ENCODE measurements around the gene MORC4.

MORC4 gene

GRCh38 chrX:106949366-106949765 lies 50.6 kb downstream of the MORC4 start:
- no peak for DNase-seq (ENCODE audit: low read depth)
- TF ChIP-seq, protein P1, sequence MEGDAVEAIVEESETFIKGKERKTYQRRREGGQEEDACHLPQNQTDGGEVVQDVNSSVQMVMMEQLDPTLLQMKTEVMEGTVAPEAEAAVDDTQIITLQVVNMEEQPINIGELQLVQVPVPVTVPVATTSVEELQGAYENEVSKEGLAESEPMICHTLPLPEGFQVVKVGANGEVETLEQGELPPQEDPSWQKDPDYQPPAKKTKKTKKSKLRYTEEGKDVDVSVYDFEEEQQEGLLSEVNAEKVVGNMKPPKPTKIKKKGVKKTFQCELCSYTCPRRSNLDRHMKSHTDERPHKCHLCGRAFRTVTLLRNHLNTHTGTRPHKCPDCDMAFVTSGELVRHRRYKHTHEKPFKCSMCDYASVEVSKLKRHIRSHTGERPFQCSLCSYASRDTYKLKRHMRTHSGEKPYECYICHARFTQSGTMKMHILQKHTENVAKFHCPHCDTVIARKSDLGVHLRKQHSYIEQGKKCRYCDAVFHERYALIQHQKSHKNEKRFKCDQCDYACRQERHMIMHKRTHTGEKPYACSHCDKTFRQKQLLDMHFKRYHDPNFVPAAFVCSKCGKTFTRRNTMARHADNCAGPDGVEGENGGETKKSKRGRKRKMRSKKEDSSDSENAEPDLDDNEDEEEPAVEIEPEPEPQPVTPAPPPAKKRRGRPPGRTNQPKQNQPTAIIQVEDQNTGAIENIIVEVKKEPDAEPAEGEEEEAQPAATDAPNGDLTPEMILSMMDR (IDR thresholded peaks at IDR 0.05; ENCODE audit: insufficient read depth, low read depth, low read length, missing control alignments) = no peak
- no peak overlapping the region for H3K4me3 ChIP-seq (ENCODE audit: low read depth, low read length)

DNA sequence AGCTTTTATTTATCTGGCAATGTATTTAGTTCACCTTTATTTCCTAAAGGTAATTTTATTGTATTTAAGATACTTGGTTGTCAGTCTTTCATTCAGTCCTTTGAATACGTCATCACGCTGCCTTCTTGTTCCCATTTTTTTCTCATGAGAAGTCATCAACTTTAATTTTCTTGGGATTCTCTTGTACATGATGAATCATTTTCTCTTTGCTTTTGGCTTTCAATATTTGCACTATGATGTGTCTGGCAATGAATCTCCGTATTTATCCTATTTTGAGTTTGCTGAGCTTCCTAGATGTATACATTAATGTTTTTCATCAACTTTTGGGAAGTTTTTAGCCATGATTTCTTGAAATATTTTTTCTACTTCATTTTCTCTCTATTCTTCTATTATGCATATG lies 51.4 kb downstream of the MORC4 start:
- DNase-seq (ENCODE audit: low read depth) = no peak
- no peak overlapping the region for H3K4me3 ChIP-seq (ENCODE audit: low read depth, low read length)
- TF ChIP-seq, protein P1 (IDR thresholded peaks at IDR 0.05; ENCODE audit: insufficient read depth, low read depth, low read length, missing control alignments) = no peak

DNA sequence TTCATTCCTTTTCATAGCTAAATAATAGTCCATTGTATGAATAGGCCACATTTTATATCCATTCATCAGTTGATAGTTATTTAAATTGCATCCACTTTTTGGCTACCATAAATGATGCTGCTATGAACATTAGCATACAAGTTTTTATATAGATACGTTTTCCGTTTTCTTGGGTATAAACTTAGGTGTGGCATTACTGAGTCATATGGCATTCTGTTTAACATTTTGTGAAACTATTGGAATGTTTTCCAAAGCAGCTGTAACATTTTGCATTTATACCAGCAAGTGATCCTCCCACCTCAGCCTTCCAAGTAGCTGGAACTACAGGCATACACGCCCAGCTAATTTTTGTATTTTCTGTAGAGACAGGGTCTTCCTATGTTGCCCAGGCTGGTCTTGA lies 53.5 kb downstream of the MORC4 start:
- TF ChIP-seq, protein P1 (IDR thresholded peaks at IDR 0.05; ENCODE audit: insufficient read depth, low read depth, low read length, missing control alignments) = no peak
- no peak overlapping the region for H3K4me3 ChIP-seq (ENCODE audit: low read depth, low read length)
- DNase-seq (ENCODE audit: low read depth) = no peak

DNA sequence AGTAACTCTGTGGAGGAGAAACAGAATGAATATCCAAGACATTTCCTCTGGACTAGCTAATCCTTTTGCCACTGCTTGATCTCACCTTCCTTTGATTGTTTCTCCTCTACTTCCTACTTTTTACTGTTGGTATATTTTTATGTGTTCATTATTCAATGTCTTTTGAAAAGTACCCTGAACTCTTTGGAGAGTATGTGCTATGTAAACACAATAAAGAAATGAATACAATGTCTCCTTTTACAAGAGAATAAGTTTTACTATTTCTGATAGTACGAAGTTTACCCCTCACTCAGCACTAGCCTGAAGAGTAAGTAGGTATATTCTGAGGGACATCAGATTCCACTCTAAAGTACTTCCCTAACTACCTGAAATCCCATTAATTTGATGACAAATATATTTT lies 59.9 kb downstream of the MORC4 start:
- no peak for DNase-seq (ENCODE audit: low read depth)
- no peak overlapping the region for H3K4me3 ChIP-seq (ENCODE audit: low read depth, low read length)
- TF ChIP-seq, protein P1 (IDR thresholded peaks at IDR 0.05; ENCODE audit: insufficient read depth, low read depth, low read length, missing control alignments) = no peak

- no peak for DNase-seq (ENCODE audit: low read depth)
- no peak overlapping the region for H3K4me3 ChIP-seq (ENCODE audit: low read depth, low read length)
- TF ChIP-seq, protein P1 (IDR thresholded peaks at IDR 0.05; ENCODE audit: insufficient read depth, low read depth, low read length, missing control alignments) = no peak
Observed at GRCh38 chrX:106939566-106939965, 60.4 kb downstream of the MORC4 start.

- TF ChIP-seq, protein P1 (IDR thresholded peaks at IDR 0.05; ENCODE audit: insufficient read depth, low read depth, low read length, missing control alignments) = no peak
- no peak overlapping the region for H3K4me3 ChIP-seq (ENCODE audit: low read depth, low read length)
- no peak for DNase-seq (ENCODE audit: low read depth)
Observed at GRCh38 chrX:106936246-106936645, 63.8 kb downstream of the MORC4 start.

DNA sequence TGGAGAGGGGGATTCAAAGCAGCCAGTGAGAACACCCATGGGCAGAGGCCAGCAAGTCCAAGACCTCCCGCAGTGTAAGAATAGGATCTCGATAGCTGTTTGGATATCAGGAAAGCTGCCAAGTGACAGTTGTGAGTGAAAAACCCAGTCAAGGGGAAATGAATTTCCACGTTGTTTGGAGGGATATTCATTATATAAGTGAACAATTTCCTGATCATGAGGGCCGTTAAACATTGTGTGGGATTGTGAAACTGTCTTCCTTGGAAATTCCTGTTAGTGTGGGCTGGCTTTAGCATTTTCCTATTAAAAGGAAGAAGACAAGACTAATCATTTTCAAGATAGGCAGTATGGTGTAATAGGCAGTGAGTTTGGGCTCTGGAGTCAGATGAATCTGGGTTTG lies 64.8 kb downstream of the MORC4 start:
- no peak for DNase-seq (ENCODE audit: low read depth)
- no peak overlapping the region for H3K4me3 ChIP-seq (ENCODE audit: low read depth, low read length)
- TF ChIP-seq, protein P1 (IDR thresholded peaks at IDR 0.05; ENCODE audit: insufficient read depth, low read depth, low read length, missing control alignments) = no peak
